GM21515 (cell line): Measurements from ENCODE around the gene NAB1.
"Not testable (repeated sequence)": the region's sequence is repeated elsewhere in the genome, so short reads cannot be mapped to it uniquely, and the experiment has no call there.

Experiments used
- ATAC-seq: cut with Tn5 transposase; IDR thresholded peaks from one replicate; pipeline ENCODE4 v1.9.1; 2021; ENCODE audit not compliant: unreplicated experiment

Gene NAB1

GRCh38 chr2:190708650-190709049, 59.8 kb downstream of the NAB1 start:
- not testable (repeated sequence) for ATAC-seq

GRCh38 chr2:190711069-190711468, 62.2 kb downstream of the NAB1 start:
- ATAC-seq: no peak

- no peak for ATAC-seq
Observed at GRCh38 chr2:190713471-190713870, 64.6 kb downstream of the NAB1 start.

- no peak for ATAC-seq
Observed at GRCh38 chr2:190714958-190715357, 66.1 kb downstream of the NAB1 start.

GRCh38 chr2:190716176-190716807, 67.4 kb downstream of the NAB1 start:
- ATAC-seq: no peak

- no peak for ATAC-seq
Observed at GRCh38 chr2:190717306-190717705, 68.4 kb downstream of the NAB1 start.

- no peak for ATAC-seq
Observed at GRCh38 chr2:190717764-190718651, 69.1 kb downstream of the NAB1 start.

- ATAC-seq: peak; percentile 60
Observed at GRCh38 chr2:190718652-190719526, 70.0 kb downstream of the NAB1 start.

- ATAC-seq: no peak
Observed at GRCh38 chr2:190720276-190720675, 71.4 kb downstream of the NAB1 start.

GRCh38 chr2:190720691-190721090, 71.8 kb downstream of the NAB1 start:
- no peak for ATAC-seq

GRCh38 chr2:190722061-190722759, 73.3 kb downstream of the NAB1 start:
- peak; percentile 56 for ATAC-seq

- no peak for ATAC-seq
Observed at GRCh38 chr2:190722835-190723234, 74.0 kb downstream of the NAB1 start.

- ATAC-seq: no peak
Observed at GRCh38 chr2:190723397-190724090, 74.7 kb downstream of the NAB1 start.

GRCh38 chr2:190726255-190726654, 77.4 kb downstream of the NAB1 start:
- ATAC-seq: no peak

GRCh38 chr2:190736355-190736754, 87.5 kb downstream of the NAB1 start:
- ATAC-seq: no peak

GRCh38 chr2:190740449-190740848, 91.6 kb downstream of the NAB1 start:
- no peak for ATAC-seq
